Neural cell (in vitro differentiated cells): ENCODE data around the gene MGAT5. TPM values are rescaled to one million over a fixed set of nuclear protein-coding genes. Genes with fewer than 3 reads are reported as not detected.

Experiments
- H2AFZ ChIP-seq: fragments of 200-600, 300-800 bp; sonication (generic), shearing (Covaris generic); 2 replicates; pipeline ENCODE4 v1.6.0; 2014; ENCODE audit warnings: low read depth, mild to moderate bottlenecking, antibody characterized with exemption, low read length, moderate library complexity
- H3F3A ChIP-seq: fragments of 200-600 bp; shearing (Covaris generic); 2 replicates; pipeline ENCODE4 v1.6.1; 2016; ENCODE audit warnings: mild to moderate bottlenecking, moderate library complexity, mixed read lengths, antibody characterized with exemption, low read length; ENCODE audit not compliant: insufficient read depth, poor library complexity, severe bottlenecking
- H3K27ac ChIP-seq: fragments of 200-600, 300-800 bp; sonication (generic), shearing (Covaris generic); 2 replicates; pipeline ENCODE4 v1.5.1; 2014; ENCODE audit warnings: mild to moderate bottlenecking, low read length, moderate library complexity
- H3K27me3 ChIP-seq: fragments of 300-800, 200-600 bp; sonication (generic), shearing (Covaris generic); 2 replicates; pipeline ENCODE4 v1.6.0; 2014; ENCODE audit warnings: mild to moderate bottlenecking, low read depth, low read length, moderate library complexity; ENCODE audit not compliant: insufficient read depth
- H3K36me3 ChIP-seq: fragments of 300-800, 200-600 bp; sonication (generic), shearing (Covaris generic); 2 replicates; pipeline ENCODE4 v1.5.1; 2014; ENCODE audit warnings: mild to moderate bottlenecking, antibody characterized with exemption, low read length, moderate library complexity; ENCODE audit not compliant: insufficient read depth
- H3K4me2 ChIP-seq: fragments of 300-800, 200-600 bp; sonication (generic), shearing (Covaris generic); 2 replicates; pipeline ENCODE4 v1.6.0; 2014; ENCODE audit warnings: mild to moderate bottlenecking, low read length
- H3K4me3 ChIP-seq: fragments of 300-800, 200-600 bp; sonication (generic), shearing (Covaris generic); 2 replicates; pipeline ENCODE4 v1.5.1; 2014; ENCODE audit warnings: mild to moderate bottlenecking, low read length, moderate library complexity
- H3K79me2 ChIP-seq: fragments of 200-600 bp; shearing (Covaris generic); replicated peaks from 2 replicates; pipeline ENCODE4 v1.6.0; 2014; ENCODE audit warnings: mild to moderate bottlenecking, low read length, moderate library complexity; ENCODE audit not compliant: insufficient read depth
- H3K9ac ChIP-seq: fragments of 300-800, 200-600 bp; sonication (generic), shearing (Covaris generic); 2 replicates; pipeline ENCODE4 v1.6.1; 2016; ENCODE audit warnings: mild to moderate bottlenecking, low read length, mixed read lengths
- H3K9me2 ChIP-seq: fragments of 200-600 bp; shearing (Covaris generic); 2 replicates; pipeline ENCODE4 v1.6.1; 2016; ENCODE audit warnings: mild to moderate bottlenecking, low read length, mixed read lengths; ENCODE audit not compliant: insufficient read depth
- H3K9me3 ChIP-seq: fragments of 200-600, 300-800 bp; sonication (generic), shearing (Covaris generic); 2 replicates; pipeline ENCODE4 v1.6.1; 2016; ENCODE audit warnings: mild to moderate bottlenecking, mixed run types, low read length, moderate library complexity, mixed read lengths
- H4K20me1 ChIP-seq: fragments of 200-600 bp; shearing (Covaris generic); 2 replicates; pipeline ENCODE4 v1.6.1; 2016; ENCODE audit warnings: mild to moderate bottlenecking, mixed run types; ENCODE audit not compliant: insufficient read depth
- EP300 ChIP-seq: fragments of 450-650 bp; conservative IDR thresholded peaks from 2 replicates; pipeline ENCODE4 v1.6.1; 2014; ENCODE audit warnings: antibody characterized with exemption, mild to moderate bottlenecking, moderate library complexity; ENCODE audit not compliant: poor library complexity, severe bottlenecking
- EZH2 ChIP-seq: fragments of 200-600, 300-800 bp; shearing (Covaris generic), sonication (generic); IDR thresholded peaks from 2 replicates; pipeline ENCODE4 v1.6.1; 2014; ENCODE audit warnings: antibody characterized with exemption, low read length, borderline replicate concordance, mild to moderate bottlenecking; ENCODE audit not compliant: insufficient read depth, poor library complexity, severe bottlenecking
- MXI1 ChIP-seq: fragments of 450-650 bp; conservative IDR thresholded peaks from 2 replicates; pipeline ENCODE4 v1.6.1; 2014; ENCODE audit warnings: antibody characterized with exemption, mild to moderate bottlenecking; ENCODE audit not compliant: poor library complexity, severe bottlenecking
- POLR2AphosphoS5 ChIP-seq: IDR thresholded peaks from 2 replicates; pipeline ENCODE4 v1.6.1; 2012
- RAD21 ChIP-seq: fragments of 450-650 bp; conservative IDR thresholded peaks from 2 replicates; pipeline ENCODE4 v1.6.1; 2014; ENCODE audit warnings: antibody characterized with exemption, mild to moderate bottlenecking, moderate library complexity
- REST ChIP-seq: IDR thresholded peaks from 2 replicates; pipeline ENCODE4 v1.6.1; 2012; ENCODE audit warnings: borderline replicate concordance
- SMC3 ChIP-seq: fragments of 450-650 bp; conservative IDR thresholded peaks from 2 replicates; pipeline ENCODE4 v1.6.1; 2014; ENCODE audit warnings: antibody characterized with exemption, mild to moderate bottlenecking, moderate library complexity; ENCODE audit not compliant: poor library complexity
- TAF1 ChIP-seq: IDR thresholded peaks from 2 replicates; pipeline ENCODE4 v1.6.1; 2012; ENCODE audit warnings: low read depth
- polyA plus RNA-seq: library from polyadenylated mRNA; depleted of rRNA; stranded (reverse); fragments of >200 nt; gene quantifications from 2 replicates; pipeline ENCODE4 v1.2.3, GENCODE V29; 2014
- TF ChIP-seq, protein P1 (sequence below): fragments of 450-650 bp; IDR thresholded peaks from 2 replicates; pipeline ENCODE4 v1.5.1; 2014; ENCODE audit warnings: antibody characterized with exemption, mild to moderate bottlenecking, moderate library complexity; ENCODE audit not compliant: poor library complexity, severe bottlenecking

MGAT5 gene
- polyA plus RNA-seq, 1 donor from 2014 or later, result 40.9 TPM

DNA sequence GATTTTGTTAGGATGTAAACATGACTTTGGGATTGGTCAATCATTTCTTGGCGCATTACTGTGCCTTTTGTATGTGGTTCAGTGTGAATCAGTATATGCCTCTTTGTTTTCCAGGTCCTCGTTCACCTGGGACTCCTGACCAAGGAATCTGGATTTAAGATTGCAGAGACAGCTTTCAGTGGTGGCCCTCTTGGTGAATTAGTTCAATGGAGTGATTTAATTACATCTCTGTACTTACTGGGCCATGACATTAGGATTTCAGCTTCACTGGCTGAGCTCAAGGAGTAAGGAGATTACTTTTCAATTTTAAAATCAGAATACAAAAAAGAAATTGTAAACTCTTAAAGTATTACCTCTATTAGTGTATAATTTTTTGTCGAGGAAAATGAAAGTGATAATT lies 87.6 kb downstream of the MGAT5 start:
- H4K20me1 ChIP-seq, result no peaks in the 10 kb centered on the region
- H3K79me2 ChIP-seq, result no peaks in the 10 kb centered on the region
- TF ChIP-seq TAF1, result no peak
- no peak for TF ChIP-seq SMC3
- TF ChIP-seq POLR2AphosphoS5, result no peak
- TF ChIP-seq EZH2, result no peak
- TF ChIP-seq EP300, result no peak
- TF ChIP-seq, protein P1, sequence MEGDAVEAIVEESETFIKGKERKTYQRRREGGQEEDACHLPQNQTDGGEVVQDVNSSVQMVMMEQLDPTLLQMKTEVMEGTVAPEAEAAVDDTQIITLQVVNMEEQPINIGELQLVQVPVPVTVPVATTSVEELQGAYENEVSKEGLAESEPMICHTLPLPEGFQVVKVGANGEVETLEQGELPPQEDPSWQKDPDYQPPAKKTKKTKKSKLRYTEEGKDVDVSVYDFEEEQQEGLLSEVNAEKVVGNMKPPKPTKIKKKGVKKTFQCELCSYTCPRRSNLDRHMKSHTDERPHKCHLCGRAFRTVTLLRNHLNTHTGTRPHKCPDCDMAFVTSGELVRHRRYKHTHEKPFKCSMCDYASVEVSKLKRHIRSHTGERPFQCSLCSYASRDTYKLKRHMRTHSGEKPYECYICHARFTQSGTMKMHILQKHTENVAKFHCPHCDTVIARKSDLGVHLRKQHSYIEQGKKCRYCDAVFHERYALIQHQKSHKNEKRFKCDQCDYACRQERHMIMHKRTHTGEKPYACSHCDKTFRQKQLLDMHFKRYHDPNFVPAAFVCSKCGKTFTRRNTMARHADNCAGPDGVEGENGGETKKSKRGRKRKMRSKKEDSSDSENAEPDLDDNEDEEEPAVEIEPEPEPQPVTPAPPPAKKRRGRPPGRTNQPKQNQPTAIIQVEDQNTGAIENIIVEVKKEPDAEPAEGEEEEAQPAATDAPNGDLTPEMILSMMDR, result no peak
- no peak for TF ChIP-seq REST
- no peak for TF ChIP-seq MXI1
- no peak for TF ChIP-seq RAD21

DNA sequence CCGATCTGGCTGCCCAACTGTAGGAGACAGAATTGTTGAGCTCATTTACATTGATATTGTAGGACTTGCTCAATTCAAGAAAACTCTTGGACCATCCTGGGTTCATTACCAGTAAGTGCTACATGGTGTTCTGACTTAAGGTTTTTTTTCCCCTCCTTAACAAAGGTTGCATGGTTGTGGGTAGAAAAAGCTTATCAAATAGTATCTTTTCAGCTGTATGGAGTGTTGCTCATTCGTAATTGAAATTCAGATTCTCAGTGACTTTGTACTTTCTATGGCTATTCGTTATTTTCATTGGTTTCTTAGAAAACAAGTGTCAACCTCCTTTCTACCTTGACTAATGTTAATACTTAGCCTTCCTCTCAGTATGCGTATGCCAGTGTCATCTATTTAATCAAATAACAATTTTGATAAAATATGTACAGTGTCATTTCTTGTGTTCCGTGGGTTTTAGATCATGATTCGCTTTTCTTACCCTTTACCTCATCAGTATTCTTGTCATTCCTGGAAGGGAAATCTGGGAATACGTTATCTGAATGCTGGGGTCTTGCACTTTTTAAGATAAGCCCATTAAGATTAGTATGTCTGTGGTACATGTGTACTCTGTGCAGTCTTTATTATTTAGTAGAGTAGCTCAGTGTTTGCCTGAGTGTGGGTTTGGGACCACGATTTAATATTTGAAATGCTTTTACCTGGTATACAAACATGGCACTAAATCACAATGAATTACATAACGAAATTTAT lies 91.3 kb downstream of the MGAT5 start:
- no peaks in the 10 kb centered on the region for H3K9me3 ChIP-seq
- no peaks in the 10 kb centered on the region for H3K9me2 ChIP-seq
- H2AFZ ChIP-seq, result no peak overlapping the region
- H3K27me3 ChIP-seq, result no peaks in the 10 kb centered on the region
- no peak overlapping the region for H3K4me3 ChIP-seq
- no peaks in the 10 kb centered on the region for H3K79me2 ChIP-seq
- no peak overlapping the region for H3K4me2 ChIP-seq
- TF ChIP-seq SMC3 (no peak), RAD21 (no peak)
- TF ChIP-seq, protein P1, result no peak
- no peaks in the 10 kb centered on the region for H3K36me3 ChIP-seq
- H3K9ac ChIP-seq, result no peak overlapping the region
- no peaks in the 10 kb centered on the region for H4K20me1 ChIP-seq
- H3F3A ChIP-seq, result no peaks in the 10 kb centered on the region
- H3K27ac ChIP-seq, result no peak overlapping the region

More for the DNA sequence above, 87.6 kb downstream of the MGAT5 start:
- no peaks in the 10 kb centered on the region for H3F3A ChIP-seq
- H3K9ac ChIP-seq, result no peak overlapping the region
- H3K4me2 ChIP-seq, result no peak overlapping the region
- no peaks in the 10 kb centered on the region for H3K9me3 ChIP-seq
- no peaks in the 10 kb centered on the region for H3K36me3 ChIP-seq
- no peak overlapping the region for H3K4me3 ChIP-seq
- H2AFZ ChIP-seq, result no peak overlapping the region
- no peaks in the 10 kb centered on the region for H3K9me2 ChIP-seq
- no peaks in the 10 kb centered on the region for H3K27me3 ChIP-seq
- H3K27ac ChIP-seq, result no peak overlapping the region
